Ishikawa (cell line): ENCODE measurements around the gene VANGL1.

Source experiments
- CEBPB ChIP-seq: IDR thresholded peaks from 2 replicates; pipeline ENCODE4 v1.6.1; 2012
- CREB1 ChIP-seq: IDR thresholded peaks from 2 replicates; pipeline ENCODE4 v1.6.1; 2012; ENCODE audit warnings: low read depth
- EP300 ChIP-seq: IDR thresholded peaks from 2 replicates; pipeline ENCODE4 v1.6.1; 2012; ENCODE audit warnings: borderline replicate concordance
- NFIC ChIP-seq: IDR thresholded peaks from 2 replicates; pipeline ENCODE4 v1.6.1; 2012
- RAD21 ChIP-seq: IDR thresholded peaks from 2 replicates; pipeline ENCODE4 v1.6.1; 2012; ENCODE audit warnings: low read depth
- TAF1 ChIP-seq: IDR thresholded peaks from 2 replicates; pipeline ENCODE4 v1.6.1; 2012; ENCODE audit warnings: low read depth, mild to moderate bottlenecking
- TEAD4 ChIP-seq: IDR thresholded peaks from 2 replicates; pipeline ENCODE4 v1.6.1; 2012
- YY1 ChIP-seq: IDR thresholded peaks from 2 replicates; pipeline ENCODE4 v1.6.1; 2012; ENCODE audit warnings: low read depth
- ZBTB7A ChIP-seq: IDR thresholded peaks from 2 replicates; pipeline ENCODE4 v1.6.1; 2012; ENCODE audit warnings: low read depth
- TF ChIP-seq, protein P1 (sequence below): IDR thresholded peaks from 2 replicates; pipeline ENCODE4 v1.6.1; 2012

DNA sequence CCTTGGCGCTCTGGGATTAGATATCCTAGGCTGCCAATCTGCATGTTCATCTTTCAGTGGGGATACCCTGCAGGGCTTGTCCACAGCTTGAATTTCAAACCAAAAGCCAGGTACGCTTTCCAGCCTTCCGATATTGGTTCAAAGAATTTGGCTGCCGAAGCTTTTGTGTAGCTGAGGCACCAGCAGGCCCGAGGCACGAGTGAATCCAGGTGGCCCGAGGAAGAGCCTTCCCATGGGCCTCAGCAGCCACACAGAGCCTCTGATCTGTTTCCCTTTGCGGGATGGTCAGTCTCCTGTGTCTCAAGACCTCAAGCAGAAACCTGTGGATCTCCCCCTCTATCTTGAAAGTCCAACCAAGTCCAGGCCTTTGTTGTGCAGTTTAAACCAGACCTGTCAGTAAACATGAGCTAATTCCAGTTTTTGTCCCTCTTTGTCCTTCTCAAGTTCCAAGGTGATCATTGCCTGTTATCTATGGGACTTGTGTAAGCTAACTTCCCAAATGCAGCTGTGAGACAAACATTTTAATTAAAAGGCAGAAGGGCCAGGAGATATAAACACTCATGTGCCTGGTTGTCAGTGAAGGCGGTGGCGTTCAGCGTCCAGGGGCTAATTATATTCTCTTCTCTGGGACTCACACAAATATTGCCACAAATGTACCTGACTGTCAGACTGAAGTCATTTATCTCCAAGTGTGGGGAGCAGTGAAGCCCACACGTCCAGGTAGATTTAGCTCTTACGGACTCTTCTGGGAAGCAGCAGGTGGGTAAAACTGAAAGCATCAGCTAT, 30.6 kb downstream of the VANGL1 start:
- TF ChIP-seq NFIC (no peak), YY1 (no peak), EP300 (no peak), CEBPB (no peak), TAF1 (no peak), CREB1 (no peak), RAD21 (no peak), TEAD4 (no peak), ZBTB7A (no peak)
- TF ChIP-seq, protein P1, sequence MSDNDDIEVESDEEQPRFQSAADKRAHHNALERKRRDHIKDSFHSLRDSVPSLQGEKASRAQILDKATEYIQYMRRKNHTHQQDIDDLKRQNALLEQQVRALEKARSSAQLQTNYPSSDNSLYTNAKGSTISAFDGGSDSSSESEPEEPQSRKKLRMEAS: no peak
